Raji (cell line): Measurements from ENCODE around the gene SNX32.

Source experiments
- POLR2A ChIP-seq: IDR thresholded peaks from 2 replicates; pipeline ENCODE4 v1.6.1; 2011; ENCODE audit warnings: low read depth, low read length, control low read depth; ENCODE audit not compliant: insufficient read depth

The SNX32 gene

DNA sequence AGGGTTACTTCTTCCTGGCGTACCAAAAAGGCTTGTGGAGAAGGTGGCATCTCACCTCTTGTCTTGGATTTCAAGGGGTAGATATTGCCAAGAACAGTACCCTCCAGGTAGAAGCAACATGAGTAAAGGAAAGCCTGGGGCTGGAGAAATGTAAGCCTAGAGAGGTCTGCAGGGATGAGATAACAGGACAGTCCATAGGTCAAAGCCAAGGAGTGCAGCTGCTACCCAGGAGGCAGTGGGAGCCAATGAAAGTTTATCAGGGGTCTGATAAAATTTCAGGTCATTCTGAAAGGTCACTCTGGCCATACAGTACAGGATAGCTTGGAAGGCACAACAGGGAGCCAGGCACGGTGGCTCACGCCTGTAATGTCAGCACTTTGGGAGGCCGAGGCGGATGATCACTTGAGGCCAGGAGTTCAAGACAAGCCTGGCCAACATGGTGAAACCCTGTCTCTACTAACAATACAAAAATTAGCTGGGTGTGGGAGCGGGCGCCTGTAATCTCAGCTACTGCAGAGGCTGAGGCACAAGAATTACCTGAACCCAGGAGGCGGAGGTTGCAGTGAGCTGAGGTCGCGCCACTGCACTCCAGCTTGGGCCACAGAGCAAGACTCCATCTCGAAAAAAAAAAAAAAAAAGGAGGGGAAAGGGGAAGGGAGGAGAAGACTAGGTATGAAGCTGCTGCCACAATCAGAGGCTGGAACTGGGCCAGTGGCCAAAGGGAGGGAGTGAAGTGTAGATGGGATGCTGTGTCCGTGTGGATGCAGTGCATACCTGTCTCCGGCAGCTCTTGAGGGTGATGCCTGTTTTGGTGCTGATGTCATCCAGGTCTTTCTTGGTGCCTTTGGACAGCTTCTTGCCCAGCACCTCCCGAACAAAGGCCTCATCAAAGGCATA, 53.3 kb downstream of the SNX32 start:
- TF ChIP-seq POLR2A = no peak

DNA sequence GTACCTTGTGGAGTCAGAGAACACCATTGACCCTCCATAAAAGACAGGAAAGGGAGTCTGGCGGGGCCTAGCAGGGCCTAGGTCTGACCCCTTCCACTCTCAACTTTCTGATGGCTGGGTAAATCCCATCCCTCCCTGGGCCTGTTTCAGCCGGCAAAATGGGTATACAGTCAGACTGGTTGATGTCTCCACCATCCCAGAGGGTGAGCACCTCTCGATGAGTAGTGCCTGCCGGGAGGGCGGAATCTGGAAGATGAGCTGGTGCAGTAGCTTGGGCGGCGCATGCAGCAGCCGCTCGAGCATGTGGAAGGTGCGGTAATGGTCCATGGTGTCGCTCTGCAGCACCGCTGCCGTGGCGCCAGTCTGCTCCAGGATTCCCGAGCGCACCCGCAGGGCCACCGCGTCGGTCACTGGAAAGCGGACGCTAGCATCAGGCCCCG, 54.0 kb downstream of the SNX32 start:
- TF ChIP-seq POLR2A = no peak

DNA sequence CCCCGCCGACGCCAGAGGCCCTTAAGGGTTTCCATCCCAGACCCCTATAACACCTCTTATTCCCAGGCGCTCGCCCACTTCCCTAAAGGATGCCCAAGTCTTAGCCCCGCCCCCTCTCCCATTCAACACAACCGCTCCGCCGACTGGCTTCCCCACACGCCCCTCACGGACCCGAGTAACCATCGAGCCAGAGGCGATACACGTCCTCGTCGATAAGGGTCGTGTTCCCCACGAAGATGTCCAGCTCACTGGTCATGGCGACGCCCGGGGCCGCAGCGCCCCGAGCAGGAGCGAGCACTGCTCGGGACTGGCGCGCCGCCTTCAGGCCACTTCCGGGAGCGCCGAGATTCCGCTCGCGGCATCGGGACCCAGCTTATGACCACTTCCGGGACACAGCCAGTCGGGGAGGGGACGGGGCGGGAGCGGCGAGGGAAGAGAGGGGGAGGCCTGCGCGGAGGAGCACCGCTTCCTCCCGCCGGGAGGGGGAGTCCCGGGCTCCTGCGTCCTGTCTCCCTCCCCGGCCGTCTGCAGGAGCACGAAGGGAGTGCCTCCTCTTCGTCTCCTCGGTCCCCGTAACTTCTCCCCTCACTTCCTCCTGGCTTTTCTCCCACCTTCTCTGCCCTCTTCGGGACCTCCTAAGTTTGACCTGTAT, 54.5 kb downstream of the SNX32 start, which contains the start of gene FIBP:
Gene FIBP (minus strand): TSS at position 309 of the 652 bp plus-strand sequence. CDS start 53 bp downstream, at position 256.
- peak; percentile 98 for TF ChIP-seq POLR2A

DNA sequence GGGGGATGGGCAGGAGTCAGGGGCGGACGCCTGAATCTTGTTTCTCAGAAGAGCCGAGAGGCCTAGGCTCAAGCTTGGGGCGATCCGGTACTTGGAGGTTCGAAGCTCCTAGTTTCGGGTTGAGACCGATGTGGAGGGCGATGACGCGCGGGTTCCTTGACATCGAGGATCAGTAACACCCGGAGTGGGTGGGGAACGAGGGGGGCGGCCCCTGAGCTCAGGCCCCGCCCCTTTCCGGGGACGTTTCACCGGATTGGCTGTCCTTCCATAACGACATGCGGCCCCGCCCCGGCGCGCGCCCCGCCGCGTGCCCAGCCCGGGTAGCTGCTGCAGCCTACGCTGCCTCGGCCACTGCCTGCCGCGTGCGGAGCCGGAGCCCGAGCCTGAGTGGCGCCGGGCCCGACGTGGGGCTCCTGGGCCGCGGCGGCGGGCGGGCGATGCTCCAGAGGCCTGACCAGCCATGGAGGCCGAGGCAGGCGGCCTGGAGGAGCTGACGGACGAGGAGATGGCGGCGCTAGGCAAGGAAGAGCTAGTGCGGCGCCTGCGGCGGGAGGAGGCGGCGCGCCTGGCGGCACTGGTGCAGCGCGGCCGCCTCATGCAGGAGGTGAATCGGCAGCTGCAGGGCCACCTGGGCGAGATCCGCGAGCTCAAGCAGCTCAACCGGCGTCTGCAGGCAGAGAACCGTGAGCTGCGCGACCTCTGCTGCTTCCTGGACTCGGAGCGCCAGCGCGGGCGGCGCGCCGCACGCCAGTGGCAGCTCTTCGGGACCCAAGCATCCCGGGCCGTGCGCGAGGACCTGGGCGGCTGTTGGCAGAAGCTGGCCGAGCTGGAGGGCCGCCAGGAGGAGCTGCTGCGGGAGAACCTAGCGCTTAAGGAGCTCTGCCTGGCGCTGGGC, 56.8 kb downstream of the SNX32 start, which contains the start of gene CCDC85B:
Gene CCDC85B (plus strand): TSS at position 350 of the 895 bp plus-strand sequence. CDS start 111 bp downstream, at position 461.
- TF ChIP-seq POLR2A = peak; percentile 97

GRCh38 chr11:65891219-65892136, 57.7 kb downstream of the SNX32 start:
- TF ChIP-seq POLR2A = peak; percentile 47; the same call in 1 of the 2 replicates

GRCh38 chr11:65892661-65893317, 59.0 kb downstream of the SNX32 start:
- peak; percentile 32; the same call in 1 of the 2 replicates for TF ChIP-seq POLR2A

- no peak for TF ChIP-seq POLR2A
Measured at GRCh38 chr11:65894034-65894591, 60.4 kb downstream of the SNX32 start.

DNA sequence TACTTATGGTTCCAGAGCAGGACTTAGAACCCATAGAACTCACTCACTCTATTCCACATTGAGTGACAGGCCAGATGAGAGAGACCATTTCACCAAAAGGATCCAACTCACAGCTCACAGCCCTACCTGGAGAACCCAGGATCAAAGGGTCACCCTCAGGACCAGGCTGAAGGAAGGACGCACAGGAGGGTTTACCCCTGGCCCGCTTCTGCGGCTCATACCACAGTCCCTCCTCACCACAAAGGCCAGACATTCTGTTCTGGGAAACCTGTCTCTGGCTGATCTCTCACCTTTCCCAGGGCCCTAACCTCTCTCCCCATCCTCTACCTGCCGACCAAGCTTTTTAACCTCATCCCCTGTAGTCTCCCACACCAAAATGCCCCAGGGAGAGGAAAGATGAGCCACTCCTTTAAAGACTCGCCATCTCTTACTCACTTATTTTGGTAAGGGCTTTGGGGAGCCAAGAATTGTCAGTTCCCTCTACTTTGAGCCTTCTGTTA, 61.8 kb downstream of the SNX32 start:
- TF ChIP-seq POLR2A = no peak

GRCh38 chr11:65896034-65896999, 62.6 kb downstream of the SNX32 start:
- no peak for TF ChIP-seq POLR2A

DNA sequence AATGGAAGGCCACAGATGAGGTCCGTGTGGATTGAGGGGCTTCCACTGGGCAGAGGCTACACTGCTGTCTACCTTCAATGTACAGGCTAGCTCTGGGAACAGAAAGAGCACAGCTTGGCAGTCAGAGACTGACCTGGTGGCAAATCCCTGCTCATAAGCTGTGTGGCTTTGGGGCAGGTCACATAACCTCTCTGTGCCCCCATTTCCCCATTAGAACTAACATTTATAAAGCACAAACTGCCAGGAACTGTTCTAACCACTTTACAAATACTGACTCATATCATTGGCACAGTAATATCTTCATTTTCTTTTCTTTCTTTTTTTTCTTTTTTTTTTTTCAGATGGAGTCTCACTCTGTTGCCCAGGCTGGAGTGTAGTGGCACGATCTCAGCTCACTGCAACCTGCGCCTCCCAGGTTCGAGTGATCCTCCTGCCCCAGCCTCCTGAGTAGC, 63.3 kb downstream of the SNX32 start:
- TF ChIP-seq POLR2A = no peak

DNA sequence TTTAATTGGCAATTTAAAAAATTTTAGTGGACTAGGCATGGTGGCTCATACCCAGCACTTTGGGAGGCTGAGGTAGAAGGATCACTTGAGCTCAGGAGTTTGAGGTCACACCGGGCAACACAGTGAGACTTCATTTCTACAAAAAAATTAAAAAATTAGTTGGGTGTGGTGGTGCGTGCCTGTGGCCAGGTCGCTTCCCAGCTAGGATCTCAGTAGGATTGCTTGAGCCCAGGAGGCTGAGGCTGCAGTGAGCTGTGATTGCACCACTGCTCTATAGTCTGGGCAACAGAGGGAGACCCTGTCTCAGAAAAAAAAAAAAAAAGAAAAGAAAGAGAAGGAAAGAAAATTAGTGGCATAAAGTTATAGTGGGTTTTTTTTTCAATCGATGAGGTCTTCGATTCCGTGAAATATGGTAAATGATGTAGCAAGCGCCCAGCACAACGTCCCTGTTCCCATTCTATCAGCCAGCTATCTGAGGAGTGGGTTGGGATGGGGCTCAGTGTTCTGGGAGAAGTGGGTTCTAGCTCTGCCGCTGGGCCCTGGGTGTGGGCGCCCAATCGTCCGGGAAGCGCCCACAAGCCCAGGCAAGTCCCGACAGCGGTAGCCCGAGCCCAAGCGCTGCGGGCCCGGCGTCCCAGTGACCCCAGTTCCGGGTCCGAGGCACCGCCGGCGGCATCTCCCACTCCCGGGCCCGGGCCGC, 65.0 kb downstream of the SNX32 start:
- no peak for TF ChIP-seq POLR2A
